Cerebellar cortex (tissue), 1 donor: ENCODE data around the gene IGFL2.

ENCODE experiments used
- DNase-seq: peaks from one replicate; pipeline ENCODE4 v3.0.0-alpha.2; 2015; ENCODE audit warnings: low spot score

The IGFL2 gene

DNA sequence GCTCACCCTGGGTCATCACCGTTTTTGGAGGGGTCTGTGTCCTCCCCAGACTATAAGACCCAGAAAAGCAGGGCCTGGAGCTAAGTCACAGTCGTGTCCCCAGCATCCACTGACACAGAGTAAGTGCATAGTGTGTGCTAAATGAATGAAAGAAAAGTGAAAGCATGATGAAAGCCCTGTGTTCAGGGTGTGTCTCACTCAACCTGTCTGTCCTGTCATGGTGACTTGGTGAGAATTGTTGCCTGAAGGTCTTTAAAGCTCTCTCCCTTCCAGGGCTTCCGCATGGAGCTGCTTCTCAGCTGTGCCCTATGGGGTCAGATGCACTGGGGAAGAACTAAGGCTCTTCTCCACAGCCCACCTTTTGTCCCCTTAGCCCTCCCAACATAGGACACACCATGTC lies 61.0 kb downstream of the IGFL2 start:
- no peak for DNase-seq

DNA sequence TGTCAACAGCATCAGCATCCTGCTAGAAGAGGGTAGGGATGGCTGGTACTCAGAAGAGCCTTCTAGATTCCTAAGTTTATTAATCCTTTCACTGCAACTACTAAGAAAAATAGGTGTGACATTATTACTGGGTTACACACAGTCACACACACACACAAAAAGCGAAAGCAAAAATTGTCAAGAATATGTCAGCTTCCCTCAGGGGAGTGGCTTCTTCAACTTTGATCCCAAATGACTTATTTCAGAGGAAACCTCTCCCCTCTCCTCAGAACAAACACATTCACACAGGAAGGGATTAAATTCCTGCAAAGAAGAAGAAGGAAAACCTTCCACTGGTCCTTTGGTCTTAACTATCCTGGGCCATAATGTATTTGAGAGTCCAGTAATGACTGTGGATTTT lies 61.4 kb downstream of the IGFL2 start:
- DNase-seq: no peak

DNA sequence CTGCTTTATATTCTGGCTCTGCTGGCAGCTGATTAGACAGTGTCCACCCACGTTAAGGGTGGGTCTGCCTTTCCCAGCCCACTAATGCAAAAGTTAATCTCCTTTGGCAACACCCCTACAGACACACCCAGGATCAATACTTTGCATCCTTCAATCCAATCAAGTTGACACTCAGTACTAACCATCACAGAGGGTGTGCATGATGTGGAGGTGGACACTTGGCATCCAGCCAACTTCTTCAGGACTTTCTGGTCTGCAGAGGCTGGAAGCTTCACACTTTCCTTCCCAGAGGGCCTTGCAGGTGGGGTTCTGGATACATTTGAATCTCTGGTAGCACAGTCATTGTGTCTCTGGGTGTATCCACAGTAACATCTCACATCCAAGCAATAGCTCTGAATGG lies 62.6 kb downstream of the IGFL2 start:
- DNase-seq: no peak
